Panc1 (cell line): ENCODE results near the gene SH3BP4.

ENCODE experiments used
- CTCF ChIP-seq: fragments of 450-650 bp; IDR thresholded peaks from 2 replicates; pipeline ENCODE4 v1.5.1; 2017; ENCODE audit warnings: mild to moderate bottlenecking
- POLR2AphosphoS5 ChIP-seq: IDR thresholded peaks from 2 replicates; pipeline ENCODE4 v1.6.1; 2012; ENCODE audit warnings: mild to moderate bottlenecking, low read depth, low read length, moderate library complexity
- REST ChIP-seq, 2 experiments: IDR thresholded peaks; 2 replicates each; pipeline ENCODE4 v1.6.1; 2011 to 2012; ENCODE audit warnings: low read depth in 2 of 2, control low read depth in 1 of 2, low read length in 1 of 2, mild to moderate bottlenecking in 1 of 2, moderate library complexity in 1 of 2; ENCODE audit not compliant: insufficient read depth in 1 of 2
- SIN3A ChIP-seq: IDR thresholded peaks from 2 replicates; pipeline ENCODE4 v1.6.1; 2012; ENCODE audit warnings: low read depth, mild to moderate bottlenecking, low read length, moderate library complexity, borderline replicate concordance; ENCODE audit not compliant: insufficient read depth
- TCF7L2 ChIP-seq: IDR thresholded peaks from 2 replicates; pipeline ENCODE4 v1.6.1; 2011; ENCODE audit warnings: mild to moderate bottlenecking, low read depth, low read length, inconsistent platforms

GRCh38 chr2:234996069-234996940 is 44.5 kb downstream of the SH3BP4 start:
- TF ChIP-seq CTCF (no peak), SIN3A (no peak), POLR2AphosphoS5 (no peak), REST (IDR thresholded peaks at IDR 0.05; ENCODE audit: insufficient read depth in 1 of 2, low read depth in 2 of 2, low read length in 1 of 2) (no peak), TCF7L2 (no peak)
